SK-N-MC (cell line): Measurements from ENCODE around the gene ATP6V1G1.

Experiments
- DNase-seq: peaks from one replicate; pipeline ENCODE4 v3.0.0-alpha.2; 2011; ENCODE audit warnings: low read depth, low spot score
- H3K27ac ChIP-seq: fragments of 200-600 bp; sonication (generic); 2 replicates; pipeline ENCODE4 v1.5.1; 2016; ENCODE audit warnings: mixed run types
- H3K36me3 ChIP-seq: fragments of 200-600 bp; sonication (generic); 2 replicates; pipeline ENCODE4 v1.6.1; 2017; ENCODE audit warnings: antibody characterized with exemption, low read length, mixed read lengths; ENCODE audit not compliant: insufficient read depth
- H3K4me3 ChIP-seq: fragments of 200-600 bp; sonication (generic); 2 replicates; pipeline ENCODE4 v1.5.1; 2016
- H3K9ac ChIP-seq: fragments of 200-600 bp; sonication (generic); 2 replicates; pipeline ENCODE4 v1.8.0; 2017; ENCODE audit warnings: mixed run types, mixed read lengths; ENCODE audit not compliant: insufficient read length
- H3K9me3 ChIP-seq: fragments of 200-600 bp; sonication (generic); 2 replicates; pipeline ENCODE4 v1.6.1; 2017; ENCODE audit warnings: low read depth, mild to moderate bottlenecking, antibody characterized with exemption, low read length, moderate library complexity, mixed read lengths
- EZH2 ChIP-seq: fragments of 200-600 bp; sonication (generic); IDR thresholded peaks from one replicate; pipeline ENCODE4 v1.6.1; 2017; ENCODE audit warnings: antibody characterized with exemption
- FOXP2 ChIP-seq: optimal IDR thresholded peaks from 2 replicates; pipeline ENCODE3; 2011; ENCODE audit warnings: mild to moderate bottlenecking, moderate library complexity; ENCODE audit not compliant: insufficient read depth; ENCODE audit errors: extremely low read length, control extremely low read depth
- POLR2AphosphoS5 ChIP-seq: IDR thresholded peaks from 2 replicates; pipeline ENCODE4 v1.6.1; 2012; ENCODE audit warnings: mild to moderate bottlenecking, low read depth, low read length, borderline replicate concordance

ATP6V1G1 gene

DNA sequence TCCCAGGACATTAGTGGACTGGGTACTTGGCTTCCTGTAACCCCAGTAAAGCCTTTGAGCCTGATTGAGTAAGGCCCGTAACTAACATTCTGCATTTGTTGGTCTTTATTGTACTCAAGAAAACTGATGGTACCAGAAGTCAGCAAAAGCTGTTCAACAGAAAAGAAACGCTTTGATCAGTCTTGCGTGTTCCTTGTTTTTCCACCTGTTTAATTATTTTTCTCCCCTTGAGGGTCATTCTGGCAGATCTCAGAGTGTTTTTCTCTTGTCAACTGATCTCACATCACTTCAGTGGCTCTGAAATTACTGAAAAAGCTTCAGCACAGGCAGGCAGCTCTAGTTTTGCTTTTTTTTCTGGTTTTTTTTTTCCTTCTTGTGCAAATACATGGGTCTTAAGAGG, 17.4 kb downstream of the ATP6V1G1 start:
- Histone ChIP-seq H3K4me3 (no peak overlapping the region), H3K36me3 (peaks cover 10% of the 10 kb centered on the region; the same call in 1 of the 2 replicates), H3K9me3 (no peaks in the 10 kb centered on the region), H3K9ac (no peak overlapping the region), H3K27ac (no peak overlapping the region)
- no peak for TF ChIP-seq FOXP2
- TF ChIP-seq POLR2AphosphoS5, result no peak
- TF ChIP-seq EZH2, result no peak
- no peak for DNase-seq

DNA sequence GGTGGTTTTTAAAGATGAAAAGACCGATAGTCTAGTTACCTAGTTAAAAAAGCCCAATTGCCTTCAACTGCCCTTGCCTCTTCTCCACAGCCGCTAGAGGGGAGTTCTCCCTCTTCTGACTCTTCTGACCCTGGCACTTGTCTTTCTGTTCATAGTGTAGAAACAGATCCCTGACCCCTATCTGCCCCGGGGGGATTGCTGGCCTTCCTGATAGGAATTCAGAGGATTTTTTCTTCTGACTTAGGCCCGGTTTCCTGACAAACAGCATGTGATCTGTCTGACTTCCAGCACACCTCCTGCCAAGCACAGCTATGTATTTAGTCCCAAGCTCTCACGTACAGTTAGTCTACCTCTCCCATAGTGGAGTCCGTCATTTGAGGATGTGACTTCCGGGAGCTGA, 18.5 kb downstream of the ATP6V1G1 start:
- TF ChIP-seq POLR2AphosphoS5 (no peak), EZH2 (no peak), FOXP2 (no peak)
- Histone ChIP-seq H3K9ac (no peak overlapping the region), H3K27ac (no peak overlapping the region), H3K36me3 (no peaks in the 10 kb centered on the region; the same call in 1 of the 2 replicates), H3K4me3 (no peak overlapping the region), H3K9me3 (no peaks in the 10 kb centered on the region)
- no peak for DNase-seq

DNA sequence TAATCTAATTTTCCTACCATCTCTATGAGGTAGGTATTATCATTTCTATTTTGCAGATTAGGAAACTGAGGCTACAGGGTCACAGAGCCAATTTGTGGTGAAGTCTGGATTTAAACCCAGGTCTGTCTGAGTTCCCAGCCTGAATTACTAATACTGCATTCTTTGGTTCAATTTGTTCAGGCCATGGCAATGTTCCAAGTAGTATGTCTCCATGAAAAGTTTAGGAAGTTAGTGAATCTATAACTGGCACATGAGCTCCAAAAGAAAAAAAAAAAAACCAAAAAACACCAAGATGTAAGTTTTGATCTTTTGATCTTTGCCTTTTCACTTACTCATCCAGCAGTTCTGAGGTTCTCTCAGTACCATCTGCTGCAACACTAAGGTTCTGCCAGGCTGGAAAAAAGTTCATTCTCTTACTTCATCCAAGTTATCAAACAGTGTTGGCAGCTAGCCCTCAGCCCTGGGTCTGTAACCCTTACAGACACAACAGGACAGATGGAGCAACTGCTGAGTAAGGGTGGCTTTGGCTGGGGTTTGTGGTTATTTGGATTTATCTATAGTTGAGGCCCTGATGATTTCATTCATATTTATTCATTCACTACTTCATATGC, 19.1 kb downstream of the ATP6V1G1 start:
- H3K9me3 ChIP-seq, result no peaks in the 10 kb centered on the region
- H3K27ac ChIP-seq, result no peak overlapping the region
- H3K4me3 ChIP-seq, result no peak overlapping the region
- H3K9ac ChIP-seq, result no peak overlapping the region
- DNase-seq, result no peak
- TF ChIP-seq POLR2AphosphoS5, result no peak
- TF ChIP-seq FOXP2, result no peak
- no peak for TF ChIP-seq EZH2
- no peaks in the 10 kb centered on the region for H3K36me3 ChIP-seq

DNA sequence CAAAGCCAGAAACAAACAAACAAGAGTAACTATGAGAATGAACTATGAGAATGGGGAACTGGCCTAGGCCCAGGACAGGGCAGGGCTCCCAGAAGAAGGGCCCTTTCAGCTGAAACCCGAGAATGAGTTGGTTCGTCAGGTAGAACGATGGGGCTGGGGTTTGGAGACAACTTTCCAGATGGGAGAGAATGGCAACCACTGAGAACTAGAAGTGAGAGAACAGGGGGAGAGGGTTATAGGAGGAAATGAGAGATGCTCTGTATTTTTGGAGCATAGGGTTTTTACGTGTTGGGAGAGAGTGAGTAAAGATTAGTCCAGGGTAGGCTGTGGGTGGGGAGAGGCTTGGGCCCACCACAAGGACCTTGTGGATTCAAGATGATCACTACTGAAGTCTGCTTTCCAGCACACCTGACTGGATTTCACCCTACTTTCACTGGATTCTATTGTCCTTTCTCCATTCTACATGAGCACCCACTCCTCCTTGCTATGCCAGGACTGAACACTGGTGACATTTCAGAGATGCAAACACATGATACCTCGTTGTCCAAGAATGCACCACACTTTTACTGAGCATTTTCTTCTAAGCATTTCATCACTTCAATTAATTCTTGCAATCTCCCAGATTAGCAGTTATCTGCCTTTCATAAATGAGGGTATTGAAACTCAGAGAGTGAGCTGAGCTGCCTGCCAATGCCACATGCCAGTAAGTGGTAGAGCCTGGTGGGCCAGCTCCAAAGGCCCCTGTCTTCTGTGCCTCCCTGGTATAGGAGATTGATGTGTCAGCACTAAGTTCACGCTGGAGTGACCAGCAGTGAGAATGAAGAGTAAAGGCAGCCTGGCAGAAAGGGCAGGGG, 20.3 kb downstream of the ATP6V1G1 start:
- TF ChIP-seq EZH2, result no peak
- TF ChIP-seq FOXP2, result no peak
- Histone ChIP-seq H3K27ac (no peak overlapping the region), H3K9ac (no peak overlapping the region), H3K4me3 (no peak overlapping the region), H3K9me3 (no peaks in the 10 kb centered on the region), H3K36me3 (0 out of 2 replicates have a peak, but pooled peaks cover 3% of the 10 kb centered on the region)
- no peak for DNase-seq

DNA sequence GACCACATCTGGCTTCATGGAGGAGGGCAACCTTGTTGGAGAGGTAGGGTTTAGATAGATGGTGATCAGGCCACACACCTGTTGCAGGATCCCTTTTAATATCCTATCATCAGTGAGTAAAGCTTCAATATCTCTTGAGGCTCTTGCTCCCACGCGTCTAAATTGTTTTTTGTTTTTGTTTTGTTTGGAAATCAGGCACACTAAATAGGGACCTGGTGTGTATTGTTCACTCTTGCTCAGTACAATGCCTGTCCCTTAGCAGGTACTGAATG, 20.9 kb downstream of the ATP6V1G1 start:
- no peak for DNase-seq
- no peak overlapping the region for H3K27ac ChIP-seq
- TF ChIP-seq EZH2 (no peak), POLR2AphosphoS5 (no peak), FOXP2 (no peak)

DNA sequence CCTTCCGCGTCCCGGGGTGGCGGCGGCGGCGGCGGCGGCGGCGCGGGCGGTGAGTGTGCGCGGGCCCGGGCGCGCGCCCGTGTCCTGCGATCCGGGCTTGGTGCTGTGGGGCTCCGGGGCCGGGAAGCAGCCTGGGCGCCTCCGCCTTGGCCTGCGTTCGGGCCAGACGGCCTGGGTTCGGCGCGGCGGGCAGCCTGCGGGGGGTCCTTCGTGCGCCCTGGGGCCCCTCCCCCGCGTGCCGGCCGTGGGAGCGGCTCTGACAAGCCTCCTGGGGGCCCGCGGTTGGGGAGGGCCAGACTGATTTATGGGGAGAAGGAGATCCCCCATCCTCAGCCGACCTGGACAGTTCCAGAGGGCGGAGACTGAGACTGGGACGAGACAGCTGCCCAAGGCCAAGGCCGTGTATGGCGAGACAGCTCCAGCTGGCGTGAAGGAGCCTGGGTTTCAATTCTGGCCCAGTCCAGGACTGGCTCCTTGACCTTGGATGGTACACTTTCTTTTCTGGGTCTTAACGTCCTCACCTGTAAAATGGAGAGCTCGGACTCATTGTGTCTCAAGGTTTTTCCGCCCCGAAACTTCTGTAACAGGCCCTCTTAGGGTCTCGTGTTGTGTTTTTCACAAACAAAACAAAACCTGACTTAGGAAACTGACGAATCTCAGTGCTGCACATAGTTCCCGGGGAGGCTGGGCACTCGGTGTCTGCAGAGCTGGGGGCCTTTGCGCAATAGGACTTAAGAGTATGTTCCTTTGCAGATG, 24.1 kb downstream of the ATP6V1G1 start:
- no peaks in the 10 kb centered on the region for H3K9me3 ChIP-seq
- peak overlapping the region; percentile 90 for H3K9ac ChIP-seq
- no peak for TF ChIP-seq POLR2AphosphoS5
- TF ChIP-seq EZH2, result no peak
- TF ChIP-seq FOXP2, result no peak
- peak overlapping the region; percentile 93 for H3K4me3 ChIP-seq
- peak overlapping the region; percentile 86 for H3K27ac ChIP-seq
- DNase-seq, result no peak
- H3K36me3 ChIP-seq, result peaks cover 3% of the 10 kb centered on the region; the same call in 1 of the 2 replicates

More for the DNA sequence above, 20.9 kb downstream of the ATP6V1G1 start:
- no peak overlapping the region for H3K4me3 ChIP-seq
- no peaks in the 10 kb centered on the region for H3K9me3 ChIP-seq
- 0 out of 2 replicates have a peak, but pooled peaks cover 3% of the 10 kb centered on the region for H3K36me3 ChIP-seq
- H3K9ac ChIP-seq, result no peak overlapping the region

DNA sequence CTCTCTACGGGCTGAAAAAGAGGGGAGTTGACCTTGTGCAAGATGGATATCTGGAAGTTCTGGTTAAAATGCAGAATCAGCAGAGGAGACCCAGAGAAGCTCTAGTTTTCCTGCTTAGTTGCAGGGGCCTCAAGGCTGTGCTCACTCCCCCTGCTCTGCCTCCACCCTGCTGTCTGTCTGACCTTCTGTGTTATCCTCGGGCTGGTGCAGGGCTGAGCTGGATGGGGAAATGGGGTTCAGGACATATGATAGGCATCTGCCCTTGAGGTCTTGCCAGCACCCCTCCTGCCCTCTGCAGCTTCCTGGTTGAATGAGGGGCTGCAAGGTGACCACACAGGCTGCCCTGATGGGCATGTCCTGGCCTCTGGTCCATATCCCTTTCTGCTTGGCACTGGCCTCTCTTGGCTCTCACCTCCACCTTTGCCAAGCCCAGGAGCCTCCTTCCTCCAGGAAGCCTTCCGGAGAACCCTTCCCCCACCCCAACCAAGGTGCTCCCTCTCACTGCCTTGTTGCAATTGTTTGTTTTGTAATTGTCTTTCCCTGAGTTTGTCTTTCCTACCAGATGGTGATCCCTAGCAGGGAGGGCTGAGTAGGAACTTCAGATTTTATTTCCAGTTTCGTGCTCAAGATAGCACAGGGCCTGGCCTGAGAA, 24.8 kb downstream of the ATP6V1G1 start:
- DNase-seq, result no peak
- peak overlapping the region; percentile 86 for H3K27ac ChIP-seq

DNA sequence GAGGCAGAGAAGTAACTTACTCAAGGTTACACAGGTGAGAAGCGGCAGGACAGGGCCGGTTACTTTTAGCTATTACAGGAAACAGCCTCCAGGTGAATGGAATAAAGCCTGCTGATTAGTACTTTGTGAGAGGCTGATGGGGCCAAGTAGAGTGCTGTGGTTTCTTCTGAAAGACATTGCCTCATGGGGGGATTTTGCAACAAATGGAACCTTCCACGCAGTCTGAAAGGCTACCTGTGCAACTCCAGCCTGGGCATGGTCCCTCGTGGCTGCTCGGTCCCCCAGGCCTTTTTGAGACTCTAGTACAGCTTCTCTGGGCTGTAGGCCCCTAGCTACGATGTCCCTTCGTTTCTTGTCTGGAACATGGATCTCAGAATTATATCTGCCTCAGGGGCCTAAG, 25.5 kb downstream of the ATP6V1G1 start:
- Histone ChIP-seq H3K9ac (no peak overlapping the region), H3K9me3 (no peaks in the 10 kb centered on the region), H3K4me3 (peak overlapping the region; percentile 93), H3K36me3 (peaks cover 11% of the 10 kb centered on the region; the same call in 1 of the 2 replicates), H3K27ac (0 out of 2 replicates have a peak overlapping the region, but pooled peaks have one; percentile 22)
- TF ChIP-seq FOXP2 (no peak), POLR2AphosphoS5 (no peak), EZH2 (no peak)
- no peak for DNase-seq

More for the DNA sequence above, 24.8 kb downstream of the ATP6V1G1 start:
- Histone ChIP-seq H3K9ac (peak overlapping the region; percentile 90), H3K4me3 (peak overlapping the region; percentile 93), H3K36me3 (peaks cover 8% of the 10 kb centered on the region; the same call in 1 of the 2 replicates), H3K9me3 (no peaks in the 10 kb centered on the region)
- TF ChIP-seq FOXP2 (no peak), POLR2AphosphoS5 (no peak), EZH2 (no peak)

DNA sequence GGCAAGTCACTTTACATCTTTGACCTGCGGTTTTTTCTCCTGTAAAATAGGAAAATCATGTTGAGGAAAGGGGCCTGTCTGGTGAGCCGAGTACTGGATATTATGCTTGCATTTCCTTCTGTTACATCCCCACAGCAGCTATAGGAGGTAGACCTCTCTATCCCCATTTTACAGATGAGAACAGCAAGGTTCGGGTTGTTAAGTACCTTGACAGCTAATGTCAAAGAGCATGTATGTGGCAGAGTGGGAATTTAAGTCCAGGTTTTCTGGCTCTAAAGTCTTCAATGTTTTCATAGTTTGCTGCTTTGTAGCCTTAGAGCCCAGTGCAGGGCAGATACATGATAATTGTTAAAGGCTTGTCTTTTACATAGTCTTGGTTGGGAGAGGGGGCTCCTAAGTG, 26.4 kb downstream of the ATP6V1G1 start:
- Histone ChIP-seq H3K36me3 (peaks cover 19% of the 10 kb centered on the region; the same call in 1 of the 2 replicates), H3K27ac (0 out of 2 replicates have a peak overlapping the region, but pooled peaks have one; percentile 22), H3K9ac (no peak overlapping the region), H3K4me3 (no peak overlapping the region), H3K9me3 (no peaks in the 10 kb centered on the region)
- TF ChIP-seq EZH2, result no peak
- no peak for TF ChIP-seq POLR2AphosphoS5
- no peak for TF ChIP-seq FOXP2
- no peak for DNase-seq
